Stromal cell of bone marrow (primary cell): ENCODE data around the gene SPRY2.
A peak's percentile ranks its signal among the peaks of the same experiment; 100 is the strongest.

Source experiments
- DNase-seq: peaks from one replicate; pipeline ENCODE4 v3.0.0-alpha.2; 2012; ENCODE audit warnings: low read depth

The SPRY2 gene

DNA sequence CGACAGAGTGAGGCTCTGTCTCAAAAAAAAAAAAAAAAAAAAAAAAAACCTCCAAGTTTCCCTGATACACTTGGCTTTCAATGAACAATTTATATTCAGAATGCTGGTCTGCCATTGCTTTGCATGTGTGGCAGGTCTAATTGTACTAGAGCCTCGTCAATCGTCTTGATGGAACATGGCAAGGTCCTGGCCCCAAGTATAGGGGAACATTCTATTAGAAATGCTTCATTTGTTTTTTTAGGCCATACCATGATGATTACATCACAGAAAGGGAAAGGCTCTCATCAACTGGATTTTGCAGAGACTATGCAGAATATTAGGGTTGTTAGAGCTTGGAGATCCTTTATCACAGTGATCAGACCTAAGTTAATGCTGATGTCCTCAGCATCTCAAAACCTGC, 28.0 kb downstream of the SPRY2 start:
- no peak for DNase-seq

DNA sequence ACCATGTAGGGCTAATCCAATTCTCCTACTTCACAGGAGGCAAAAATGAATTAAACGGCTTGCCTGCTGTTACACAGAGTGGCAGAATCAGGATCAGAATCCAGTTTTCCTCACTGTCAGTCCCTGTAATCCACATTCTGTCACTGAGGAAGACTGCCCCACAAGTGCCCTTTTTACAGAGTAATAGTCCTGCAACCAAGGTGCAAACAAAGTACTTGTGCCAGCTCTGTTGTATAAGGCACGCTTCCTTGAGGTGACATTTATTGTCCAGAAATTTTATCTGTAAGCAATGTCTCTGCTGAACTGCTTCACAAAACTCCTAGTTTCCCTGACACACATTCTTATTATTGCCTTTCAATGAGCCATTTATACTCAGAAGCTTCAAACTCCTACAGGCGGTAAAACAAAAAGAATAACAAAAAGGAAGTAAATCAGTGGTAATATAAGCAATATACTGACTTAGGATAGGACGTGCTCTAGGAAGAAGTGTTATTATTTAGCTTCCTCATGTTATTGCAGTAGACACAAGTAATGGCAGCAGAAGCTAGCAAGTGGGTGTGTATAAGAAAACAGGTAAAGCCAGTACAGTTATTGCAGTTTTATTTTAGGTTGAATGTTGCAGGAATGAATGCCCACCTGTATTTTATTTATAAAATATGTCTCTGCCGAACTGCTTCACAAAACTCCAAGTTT, 28.8 kb downstream of the SPRY2 start:
- DNase-seq = no peak

DNA sequence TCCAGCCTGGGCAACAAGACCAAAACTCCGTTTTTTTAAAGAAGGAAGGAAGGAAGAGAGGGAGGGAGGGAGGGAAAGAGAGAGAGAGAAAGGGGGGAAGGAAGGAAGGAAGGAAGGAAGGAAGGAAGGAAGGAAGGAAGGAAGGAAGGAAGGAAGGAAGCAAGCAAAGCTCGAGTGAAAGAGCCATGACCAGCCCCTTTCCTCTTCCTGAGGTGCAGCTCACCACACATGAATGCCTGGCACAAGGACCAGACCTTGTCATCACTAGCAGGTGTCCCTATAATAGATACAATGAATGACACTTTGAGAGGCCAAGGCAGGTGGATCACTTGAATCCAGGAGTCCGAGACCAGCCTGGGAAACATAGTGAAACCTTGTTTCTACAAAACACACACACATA, 31.0 kb downstream of the SPRY2 start:
- DNase-seq = no peak

DNA sequence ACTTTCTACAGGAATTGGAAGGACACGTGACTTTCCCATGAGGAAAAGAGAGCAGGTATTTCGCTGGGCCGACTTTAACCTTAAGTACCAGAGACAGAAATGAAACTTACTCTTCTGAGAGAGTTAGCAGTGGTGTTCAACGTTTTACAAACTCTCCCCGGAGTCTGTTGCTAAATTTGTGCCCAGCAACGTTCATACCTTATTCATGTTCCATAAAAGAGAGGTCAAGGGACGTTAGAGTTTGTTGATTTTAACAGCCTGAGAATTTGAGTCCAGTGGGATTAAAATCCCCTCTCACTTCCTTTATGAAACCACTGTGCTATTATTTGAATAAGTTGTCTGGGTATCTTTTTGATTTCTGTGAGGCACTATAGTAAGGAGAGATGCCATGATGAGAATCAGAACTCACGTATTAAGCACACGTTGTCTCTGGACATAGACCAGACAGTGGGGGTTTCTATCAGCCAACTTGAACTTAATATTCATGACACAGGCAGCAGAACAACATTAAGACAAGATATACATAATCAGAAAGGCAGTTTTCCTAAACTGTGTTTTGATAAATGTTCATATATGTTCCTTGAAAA, 33.4 kb downstream of the SPRY2 start:
- DNase-seq = no peak

DNA sequence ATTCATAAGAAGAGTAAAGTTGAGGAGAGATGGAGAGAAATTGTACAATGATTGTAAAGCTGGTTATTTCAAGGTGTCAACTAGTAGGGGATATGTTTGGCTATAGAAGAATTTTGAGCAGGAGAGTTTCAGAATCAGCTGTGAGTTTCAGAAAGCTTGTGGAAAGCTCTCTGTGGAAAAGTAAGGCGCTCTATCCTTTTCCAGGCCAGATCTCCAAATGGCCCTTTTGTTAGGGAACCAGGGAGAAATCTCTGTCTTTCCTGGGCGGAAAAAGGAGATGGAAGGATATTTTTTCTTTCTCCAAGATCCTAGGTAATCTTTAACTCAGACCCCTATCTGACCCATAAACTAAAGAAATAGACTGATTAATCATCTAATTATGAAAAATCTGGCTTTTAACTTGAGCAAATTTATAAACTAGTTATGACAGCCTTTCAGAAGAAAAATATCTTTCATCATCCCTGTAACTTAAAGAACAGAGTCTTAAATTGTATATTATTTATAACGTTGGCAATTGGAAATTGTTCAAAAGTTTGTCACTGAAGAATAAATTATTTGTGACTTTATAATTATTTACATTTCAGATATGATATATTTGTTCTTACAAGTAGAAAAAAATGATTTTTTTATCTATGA, 34.5 kb downstream of the SPRY2 start:
- DNase-seq = no peak

DNA sequence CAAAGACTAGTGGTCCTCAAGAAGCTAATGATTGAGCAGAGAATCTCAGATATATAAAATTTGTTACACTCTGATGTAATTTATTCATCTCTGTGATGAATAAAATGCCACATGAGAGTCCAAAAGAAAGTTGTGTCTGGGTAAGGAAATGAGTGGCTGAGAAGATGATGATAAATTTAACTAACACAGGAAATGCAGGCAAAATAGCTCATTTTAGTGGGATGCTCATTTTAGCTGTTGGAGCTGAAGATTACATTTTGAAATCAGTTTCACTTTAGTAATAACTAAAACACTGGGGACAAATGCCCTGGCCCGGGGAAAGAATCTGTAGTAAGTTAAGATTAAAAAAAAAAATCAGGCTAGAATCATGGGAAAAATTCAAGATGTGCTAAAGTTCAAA, 35.2 kb downstream of the SPRY2 start:
- DNase-seq = no peak

DNA sequence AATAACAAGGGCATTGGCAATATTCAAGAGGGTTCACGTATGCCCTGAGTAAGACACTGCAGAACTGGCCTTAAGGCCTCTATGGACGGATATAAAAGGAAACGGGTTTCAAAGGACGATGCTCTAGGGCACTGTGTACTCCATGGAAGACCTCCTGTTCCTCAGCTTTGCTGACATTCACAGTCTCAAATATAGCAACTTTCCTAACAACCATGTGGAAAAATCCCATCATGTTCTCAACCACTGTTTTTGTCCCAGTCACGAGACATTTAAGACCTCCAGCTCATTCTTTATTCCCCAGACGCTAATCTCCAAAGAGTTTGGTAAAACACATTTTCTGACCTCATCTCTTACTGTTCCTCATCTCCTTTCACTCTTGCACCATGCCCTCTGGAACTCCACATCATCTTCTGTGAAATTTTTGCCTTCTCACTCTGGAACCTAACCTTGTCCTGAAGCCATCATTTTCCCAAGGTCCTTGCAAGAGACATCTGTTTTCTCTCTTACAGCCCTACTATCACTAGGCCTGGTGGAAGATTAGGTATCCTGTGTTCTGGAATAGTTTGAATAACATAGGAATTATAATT, 37.6 kb downstream of the SPRY2 start:
- DNase-seq = peak; percentile 21

DNA sequence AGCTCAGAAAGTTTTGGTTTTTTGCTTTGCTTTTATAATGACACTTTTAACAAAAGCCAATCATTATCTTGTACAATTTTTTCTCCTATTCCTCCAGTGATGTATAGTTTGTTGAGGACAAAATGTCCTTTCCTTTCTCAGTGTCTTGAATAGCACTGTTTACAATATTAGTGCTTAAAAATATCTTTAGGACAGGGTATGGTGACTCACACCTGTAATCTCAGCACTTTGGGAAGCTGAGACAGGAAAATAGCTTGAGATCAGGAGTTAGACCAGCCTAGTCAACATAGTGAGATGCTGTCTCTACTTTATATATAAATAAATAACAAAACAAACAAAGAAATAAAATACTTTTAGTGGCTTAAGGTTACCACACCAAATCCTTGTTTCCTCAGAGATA, 41.9 kb downstream of the SPRY2 start:
- no peak for DNase-seq

DNA sequence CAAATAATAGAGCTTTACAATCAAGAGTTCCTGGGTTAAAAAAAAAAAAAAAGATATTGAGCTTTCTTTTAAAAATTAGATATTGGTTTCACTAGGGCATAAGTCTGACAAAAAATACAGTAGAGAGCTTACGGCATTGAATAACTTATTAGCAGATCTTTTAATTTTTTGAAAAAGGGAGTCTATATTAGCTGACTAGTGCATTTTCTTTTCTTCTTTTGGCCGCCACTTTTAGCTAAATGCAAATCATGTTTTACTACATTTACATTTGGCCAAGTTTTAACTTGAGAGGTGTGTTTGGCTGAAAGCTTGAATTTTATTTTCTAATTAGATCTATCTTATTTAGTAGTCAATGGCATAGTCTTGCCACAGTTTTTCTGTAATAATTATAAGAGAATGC, 43.4 kb downstream of the SPRY2 start:
- no peak for DNase-seq

DNA sequence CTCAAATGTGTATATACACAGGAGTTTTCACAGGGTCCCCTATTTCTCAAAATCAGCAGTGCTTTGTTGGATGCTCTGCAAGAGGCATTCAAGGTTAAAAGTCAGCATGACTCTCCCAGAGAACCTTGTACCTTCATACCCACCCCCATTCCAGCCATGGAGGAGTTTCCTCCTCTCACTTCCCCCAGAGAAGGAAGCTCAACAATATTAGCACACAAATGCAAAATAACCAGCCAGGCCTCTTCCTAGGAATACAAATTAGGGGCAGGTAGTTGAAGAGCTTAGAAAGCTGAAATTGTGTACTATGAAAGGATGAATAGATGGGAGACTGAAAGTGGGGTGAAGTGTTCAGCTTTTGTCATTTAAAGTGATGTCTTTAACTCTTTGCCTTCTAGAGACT, 43.8 kb downstream of the SPRY2 start:
- DNase-seq = no peak

DNA sequence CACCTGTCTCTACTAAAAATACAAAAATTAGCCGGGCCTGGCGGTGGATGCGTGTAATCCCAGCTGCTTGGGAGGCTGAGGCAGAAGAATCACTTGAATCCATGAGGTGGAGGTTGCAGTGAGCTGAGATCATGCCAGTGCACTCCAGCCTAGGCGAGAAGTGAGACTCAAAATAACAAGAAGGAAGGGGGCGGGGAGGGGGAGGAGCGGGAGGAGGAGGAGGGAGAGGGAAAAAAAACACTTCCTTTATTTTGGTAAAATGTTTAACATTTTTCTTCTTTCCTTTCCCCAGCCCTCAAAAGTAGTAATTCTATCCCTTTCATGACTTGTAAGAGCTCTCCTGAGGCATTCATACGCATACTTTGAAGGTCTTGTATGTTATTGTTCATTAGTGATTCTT, 44.3 kb downstream of the SPRY2 start:
- DNase-seq = no peak

DNA sequence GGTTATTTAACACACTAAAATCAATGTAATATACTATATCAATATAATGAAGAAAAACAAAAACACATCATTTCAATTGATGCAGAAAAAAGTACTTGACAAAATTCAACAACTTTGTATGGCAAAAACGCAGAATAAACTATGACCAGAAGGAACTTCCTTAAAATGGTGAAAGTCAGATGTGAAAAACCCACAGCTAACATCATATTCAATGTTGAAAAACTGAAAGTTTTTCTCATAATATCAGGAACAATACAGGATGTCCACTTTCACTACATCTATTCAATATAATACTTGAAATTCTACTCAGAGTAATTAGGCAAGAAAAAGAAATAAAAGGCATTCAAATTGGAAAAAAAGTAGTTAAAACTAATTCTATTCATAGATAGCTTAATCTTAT, 50.3 kb downstream of the SPRY2 start:
- DNase-seq = no peak
